K562 (cell line): ENCODE measurements around the gene LCTL. TPM values are rescaled to one million over a fixed set of nuclear protein-coding genes. Genes with fewer than 3 reads are reported as not detected.
A peak's percentile ranks its signal among the peaks of the same experiment; 100 is the strongest.

Source experiments
- ASH1L ChIP-seq: fragments of 450-650 bp; IDR thresholded peaks from 2 replicates; pipeline ENCODE4 v1.6.1; 2018; ENCODE audit warnings: borderline replicate concordance, mild to moderate bottlenecking, low read depth; ENCODE audit not compliant: partially characterized antibody
- BHLHE40 ChIP-seq: IDR thresholded peaks from 2 replicates; pipeline ENCODE4 v1.6.1; 2011; ENCODE audit warnings: low read length, improper control_type of control experiment
- CHD1 ChIP-seq: fragments of 200-600 bp; sonication (generic); IDR thresholded peaks from one replicate; pipeline ENCODE4 v1.6.1; 2012; ENCODE audit warnings: mild to moderate bottlenecking, moderate library complexity, low read length, inconsistent platforms
- EP400 ChIP-seq: fragments of 450-650 bp; IDR thresholded peaks from 2 replicates; pipeline ENCODE4 v1.6.1; 2017; ENCODE audit warnings: antibody characterized with exemption, mild to moderate bottlenecking, moderate library complexity
- MECOM ChIP-seq: fragments of 250-450 bp; sonication (Bioruptor Pico); IDR thresholded peaks from 2 replicates; pipeline ENCODE4 v1.8.0; 2022; ENCODE audit warnings: inconsistent platforms
- MEF2A ChIP-seq: IDR thresholded peaks from 2 replicates; pipeline ENCODE4 v1.6.1; 2011; ENCODE audit warnings: low read depth, mild to moderate bottlenecking, low read length, moderate library complexity; ENCODE audit not compliant: control insufficient read depth
- NFE2 ChIP-seq: IDR thresholded peaks from 2 replicates; pipeline ENCODE4 v1.6.1; 2014; ENCODE audit warnings: antibody characterized with exemption, low read depth
- NONO ChIP-seq, 2 experiments: fragments of 200-400 bp in 1 of 2; fragments of 450-650 bp in 1 of 2; formaldehyde crosslinking in 1 of 2; IDR thresholded peaks; 2 replicates each; pipeline ENCODE4 v1.6.1; 2017; ENCODE audit warnings: low read depth in 2 of 2, mild to moderate bottlenecking in 2 of 2, moderate library complexity in 2 of 2, low read length in 1 of 2
- NRF1 ChIP-seq, 2 experiments: fragments of 450-650 bp; IDR thresholded peaks in 1 of 2; conservative IDR thresholded peaks in 1 of 2; 2 replicates each; pipeline ENCODE4 v1.6.1; 2014; ENCODE audit warnings: mild to moderate bottlenecking in 2 of 2
- RBBP5 ChIP-seq: fragments of 200-600 bp; sonication (generic); IDR thresholded peaks from 2 replicates; pipeline ENCODE4 v1.6.1; 2012; ENCODE audit warnings: borderline replicate concordance, mild to moderate bottlenecking, low read length, control low read depth, inconsistent platforms; ENCODE audit not compliant: insufficient read depth, poor library complexity, severe bottlenecking
- RNF2 ChIP-seq: sonication (generic); IDR thresholded peaks from 2 replicates; pipeline ENCODE4 v1.6.1; 2016
- SMARCA5 ChIP-seq: fragments of 450-650 bp; IDR thresholded peaks from 2 replicates; pipeline ENCODE4 v1.6.1; 2016
- SMC3 ChIP-seq: conservative IDR thresholded peaks from 2 replicates; pipeline ENCODE4 v1.6.1; 2011; ENCODE audit warnings: low read depth, low read length, improper control_type of control experiment; ENCODE audit not compliant: insufficient read depth
- TAL1 ChIP-seq: fragments of 450-650 bp; IDR thresholded peaks from 2 replicates; pipeline ENCODE4 v1.6.1; 2016; ENCODE audit warnings: mild to moderate bottlenecking
- TARDBP ChIP-seq: fragments of 450-650 bp; IDR thresholded peaks from 2 replicates; pipeline ENCODE4 v1.6.1; 2016
- TBL1XR1 ChIP-seq, 2 experiments: IDR thresholded peaks; 2 replicates each; pipeline ENCODE4 v1.6.1; 2012; ENCODE audit warnings: improper control_type of control experiment in 2 of 2, low read length in 2 of 2, mild to moderate bottlenecking in 1 of 2
- ZNF398 ChIP-seq: fragments of 250-450 bp; sonication (Bioruptor Pico); IDR thresholded peaks from 2 replicates; pipeline ENCODE4 v1.8.0; 2021; ENCODE audit warnings: moderate library complexity, mild to moderate bottlenecking, inconsistent platforms
- ZNF668 ChIP-seq: fragments of 250-450 bp; sonication (Bioruptor Pico); IDR thresholded peaks from 2 replicates; pipeline ENCODE4 v1.8.0; 2022; ENCODE audit warnings: mild to moderate bottlenecking, inconsistent platforms
- ZNF830 ChIP-seq: fragments of 250-450 bp; sonication (Bioruptor Pico); IDR thresholded peaks from 2 replicates; pipeline ENCODE4 v1.5.0; 2021; ENCODE audit warnings: mild to moderate bottlenecking
- polyA plus RNA-seq, 8 experiments: library from polyadenylated mRNA; depleted of rRNA in 4 of 8; stranded (reverse) in 5 of 8; unstranded in 3 of 8; fragments of >200 nt; fragmentation: Nextera tagmentation in 2 of 8; fragmentation: Illumina TruSeq in 1 of 8; extraction: Ambion mirVana in 2 of 8; extraction: Trizol in 1 of 8; gene quantifications; 2 replicates each; pipeline versions ENCODE4 v1.2.1 to v1.2.3, GENCODE V29; 2011 to 2014; ENCODE audit warnings: inconsistent platforms in 1 of 8, missing spikeins in 1 of 8
- total RNA-seq, 7 experiments: library from RNA; depleted of rRNA in 6 of 7; stranded (reverse); fragments of >200 nt in 6 of 7; fragmentation: Illumina TruSeq in 2 of 7; extraction: Trizol in 2 of 7; gene quantifications; 2 replicates each; pipeline versions ENCODE4 v1.2.1 to v1.2.3, GENCODE V29; 2011 to 2021; ENCODE audit warnings: low replicate concordance in 1 of 7
- TF ChIP-seq, protein P1 (sequence below): fragments of 250-450 bp; sonication (Bioruptor Pico); IDR thresholded peaks from 2 replicates; pipeline ENCODE4 v1.8.0; 2022; ENCODE audit warnings: inconsistent platforms
- TF ChIP-seq, protein P2 (sequence below): fragments of 450-650 bp; IDR thresholded peaks from 2 replicates; pipeline ENCODE4 v1.6.1; 2018; ENCODE audit warnings: mild to moderate bottlenecking, low read depth; ENCODE audit not compliant: partially characterized antibody

LCTL gene
- total and polyA plus RNA-seq, 9 of the 15 experiments (the other 6 are each of a cell fraction or from before 2014, with no cell fraction given), result 0.08 to 0.31 (median 0.17) TPM; not detected in 6

GRCh38 chr15:66601521-66601920, 35.7 kb upstream of the LCTL start (continued):
- TF ChIP-seq NONO (IDR thresholded peaks at IDR 0.05; ENCODE audit: low read depth in 2 of 2, low read length in 1 of 2), result no peak
- TF ChIP-seq, protein P1, sequence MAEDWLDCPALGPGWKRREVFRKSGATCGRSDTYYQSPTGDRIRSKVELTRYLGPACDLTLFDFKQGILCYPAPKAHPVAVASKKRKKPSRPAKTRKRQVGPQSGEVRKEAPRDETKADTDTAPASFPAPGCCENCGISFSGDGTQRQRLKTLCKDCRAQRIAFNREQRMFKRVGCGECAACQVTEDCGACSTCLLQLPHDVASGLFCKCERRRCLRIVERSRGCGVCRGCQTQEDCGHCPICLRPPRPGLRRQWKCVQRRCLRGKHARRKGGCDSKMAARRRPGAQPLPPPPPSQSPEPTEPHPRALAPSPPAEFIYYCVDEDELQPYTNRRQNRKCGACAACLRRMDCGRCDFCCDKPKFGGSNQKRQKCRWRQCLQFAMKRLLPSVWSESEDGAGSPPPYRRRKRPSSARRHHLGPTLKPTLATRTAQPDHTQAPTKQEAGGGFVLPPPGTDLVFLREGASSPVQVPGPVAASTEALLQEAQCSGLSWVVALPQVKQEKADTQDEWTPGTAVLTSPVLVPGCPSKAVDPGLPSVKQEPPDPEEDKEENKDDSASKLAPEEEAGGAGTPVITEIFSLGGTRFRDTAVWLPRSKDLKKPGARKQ (CRISPR knock-in tag), result no peak
- TF ChIP-seq ASH1L, result no peak
- no peak for TF ChIP-seq TARDBP
- TF ChIP-seq RBBP5, result no peak
- peak; percentile 20; the same call in 1 of the 2 replicates for TF ChIP-seq TAL1
- TF ChIP-seq SMARCA5, result no peak
- no peak for TF ChIP-seq RNF2
- TF ChIP-seq NRF1 (conservative IDR thresholded peaks at IDR 0.05 in 1 of 2, IDR thresholded peaks at IDR 0.05 in 1 of 2), result no peak
- TF ChIP-seq EP400, result no peak
- peak; percentile 92 for TF ChIP-seq ZNF668 (CRISPR knock-in tag)
- TF ChIP-seq TBL1XR1 (IDR thresholded peaks at IDR 0.05; ENCODE audit: low read length in 2 of 2), result no peak
- peak; percentile 68 for TF ChIP-seq ZNF398
- TF ChIP-seq CHD1, result no peak
- peak; percentile 88 for TF ChIP-seq MECOM (CRISPR knock-in tag)
- TF ChIP-seq SMC3, result no peak
- no peak for TF ChIP-seq MEF2A
- TF ChIP-seq, protein P2, sequence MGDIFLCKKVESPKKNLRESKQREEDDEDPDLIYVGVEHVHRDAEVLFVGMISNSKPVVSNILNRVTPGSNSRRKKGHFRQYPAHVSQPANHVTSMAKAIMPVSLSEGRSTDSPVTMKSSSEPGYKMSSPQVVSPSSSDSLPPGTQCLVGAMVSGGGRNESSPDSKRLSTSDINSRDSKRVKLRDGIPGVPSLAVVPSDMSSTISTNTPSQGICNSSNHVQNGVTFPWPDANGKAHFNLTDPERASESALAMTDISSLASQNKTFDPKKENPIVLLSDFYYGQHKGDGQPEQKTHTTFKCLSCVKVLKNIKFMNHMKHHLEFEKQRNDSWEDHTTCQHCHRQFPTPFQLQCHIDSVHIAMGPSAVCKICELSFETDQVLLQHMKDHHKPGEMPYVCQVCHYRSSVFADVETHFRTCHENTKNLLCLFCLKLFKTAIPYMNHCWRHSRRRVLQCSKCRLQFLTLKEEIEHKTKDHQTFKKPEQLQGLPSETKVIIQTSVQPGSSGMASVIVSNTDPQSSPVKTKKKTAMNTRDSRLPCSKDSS, result no peak
- TF ChIP-seq NFE2, result no peak
- no peak for TF ChIP-seq BHLHE40
- no peak for TF ChIP-seq ZNF830 (CRISPR knock-in tag)
